ENCODE measurements around the gene POMP. TPM values are rescaled to one million over a fixed set of nuclear protein-coding genes. Genes with fewer than 3 reads are reported as not detected.
A peak's percentile ranks its signal among the peaks of the same experiment; 100 is the strongest.

POMP gene
- total RNA-seq, 1 donor from 2014 or later, result 58.9 TPM

- TF ChIP-seq, protein P1, sequence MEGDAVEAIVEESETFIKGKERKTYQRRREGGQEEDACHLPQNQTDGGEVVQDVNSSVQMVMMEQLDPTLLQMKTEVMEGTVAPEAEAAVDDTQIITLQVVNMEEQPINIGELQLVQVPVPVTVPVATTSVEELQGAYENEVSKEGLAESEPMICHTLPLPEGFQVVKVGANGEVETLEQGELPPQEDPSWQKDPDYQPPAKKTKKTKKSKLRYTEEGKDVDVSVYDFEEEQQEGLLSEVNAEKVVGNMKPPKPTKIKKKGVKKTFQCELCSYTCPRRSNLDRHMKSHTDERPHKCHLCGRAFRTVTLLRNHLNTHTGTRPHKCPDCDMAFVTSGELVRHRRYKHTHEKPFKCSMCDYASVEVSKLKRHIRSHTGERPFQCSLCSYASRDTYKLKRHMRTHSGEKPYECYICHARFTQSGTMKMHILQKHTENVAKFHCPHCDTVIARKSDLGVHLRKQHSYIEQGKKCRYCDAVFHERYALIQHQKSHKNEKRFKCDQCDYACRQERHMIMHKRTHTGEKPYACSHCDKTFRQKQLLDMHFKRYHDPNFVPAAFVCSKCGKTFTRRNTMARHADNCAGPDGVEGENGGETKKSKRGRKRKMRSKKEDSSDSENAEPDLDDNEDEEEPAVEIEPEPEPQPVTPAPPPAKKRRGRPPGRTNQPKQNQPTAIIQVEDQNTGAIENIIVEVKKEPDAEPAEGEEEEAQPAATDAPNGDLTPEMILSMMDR (IDR thresholded peaks at IDR 0.05; ENCODE audit: unreplicated experiment), result no peak
- Mint-ChIP-seq H3K9me3 (ENCODE audit: low read depth) (no peaks in the 10 kb centered on the region), H3K4me3 (ENCODE audit: low read depth) (peak overlapping the region; percentile 97), H3K27me3 (no peaks in the 10 kb centered on the region), H3K36me3 (ENCODE audit: insufficient read depth) (peaks cover 3% of the 10 kb centered on the region), H3K4me1 (ENCODE audit: low read depth) (peaks cover 15% of the 10 kb centered on the region), H3K27ac (peak overlapping the region; percentile 96)
- DNase-seq (ENCODE audit: low spot score, unreplicated experiment), result no peak
Measured at GRCh38 chr13:28659621-28659970, 666 bp downstream of the POMP start.

DNA sequence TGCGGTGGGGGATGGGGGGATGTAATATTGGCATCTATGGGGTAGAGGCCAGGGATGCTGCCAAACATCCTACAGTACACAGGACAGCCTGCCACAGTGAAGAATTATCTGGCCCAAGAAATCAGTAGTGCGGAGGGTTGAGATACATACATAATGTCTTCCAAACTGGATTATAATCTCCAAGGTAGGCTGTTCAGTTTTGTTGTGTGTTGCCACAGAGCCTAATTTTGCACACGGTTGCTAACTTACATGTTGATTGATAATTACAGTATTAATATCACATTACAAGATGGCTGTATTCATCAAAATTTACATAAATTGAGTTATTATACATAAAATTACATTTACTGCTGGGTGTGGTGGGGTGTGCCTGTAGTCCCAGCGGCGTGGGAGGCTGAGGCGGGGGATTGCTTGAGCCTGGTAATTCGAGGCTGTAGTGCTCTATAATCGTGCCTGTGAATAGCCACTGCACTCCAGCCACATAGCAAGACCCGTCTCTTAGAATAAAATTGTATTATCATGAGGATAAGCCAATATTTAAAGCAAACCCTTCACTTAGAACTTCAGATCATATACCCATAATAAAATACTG lies 8.1 kb downstream of the POMP start:
- DNase-seq (ENCODE audit: low spot score, unreplicated experiment), result no peak
- Mint-ChIP-seq H3K9me3 (ENCODE audit: low read depth) (no peaks in the 10 kb centered on the region), H3K4me1 (ENCODE audit: low read depth) (no peaks in the 10 kb centered on the region), H3K4me3 (ENCODE audit: low read depth) (no peak overlapping the region), H3K27ac (no peak overlapping the region), H3K36me3 (ENCODE audit: insufficient read depth) (peaks cover 36% of the 10 kb centered on the region), H3K27me3 (no peaks in the 10 kb centered on the region)
- TF ChIP-seq, protein P1 (IDR thresholded peaks at IDR 0.05; ENCODE audit: unreplicated experiment), result no peak

- no peaks in the 10 kb centered on the region for H3K27me3 Mint-ChIP-seq
Measured at GRCh38 chr13:28671126-28671792, 12.3 kb downstream of the POMP start.

DNA sequence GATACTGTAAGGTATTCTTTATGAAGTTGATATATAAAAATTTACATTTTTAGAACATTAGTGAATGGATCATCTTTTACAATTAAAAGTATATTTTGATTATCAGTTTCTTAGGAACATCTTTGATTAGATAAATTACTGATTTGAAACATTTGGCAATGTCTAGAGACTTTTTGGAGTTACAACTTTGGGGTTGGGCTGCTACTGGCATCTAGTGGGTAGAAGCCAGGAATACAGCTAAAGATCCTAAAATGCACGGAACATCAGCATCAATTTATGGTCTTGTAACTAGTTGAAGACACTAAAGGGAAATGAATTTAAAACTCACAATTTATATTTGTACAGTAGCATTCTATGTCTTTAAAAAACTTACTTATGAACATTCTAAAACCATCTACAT lies 19.9 kb downstream of the POMP start:
- TF ChIP-seq, protein P1 (IDR thresholded peaks at IDR 0.05; ENCODE audit: unreplicated experiment), result peak; percentile 18
- H3K4me3 Mint-ChIP-seq (ENCODE audit: low read depth), result no peak overlapping the region
- H3K9me3 Mint-ChIP-seq (ENCODE audit: low read depth), result no peaks in the 10 kb centered on the region
- no peaks in the 10 kb centered on the region for H3K4me1 Mint-ChIP-seq (ENCODE audit: low read depth)
- no peaks in the 10 kb centered on the region for H3K27me3 Mint-ChIP-seq
- no peak for DNase-seq (ENCODE audit: low spot score, unreplicated experiment)
- H3K36me3 Mint-ChIP-seq (ENCODE audit: insufficient read depth), result peaks cover 16% of the 10 kb centered on the region
- no peak overlapping the region for H3K27ac Mint-ChIP-seq

More at GRCh38 chr13:28671126-28671792, 12.3 kb downstream of the POMP start:
- no peak overlapping the region for H3K4me3 Mint-ChIP-seq (ENCODE audit: low read depth)
- no peak overlapping the region for H3K27ac Mint-ChIP-seq
- DNase-seq (ENCODE audit: low spot score, unreplicated experiment), result no peak
- TF ChIP-seq, protein P1 (IDR thresholded peaks at IDR 0.05; ENCODE audit: unreplicated experiment), result no peak
- no peaks in the 10 kb centered on the region for H3K4me1 Mint-ChIP-seq (ENCODE audit: low read depth)
- no peaks in the 10 kb centered on the region for H3K9me3 Mint-ChIP-seq (ENCODE audit: low read depth)
- peaks cover 47% of the 10 kb centered on the region for H3K36me3 Mint-ChIP-seq (ENCODE audit: insufficient read depth)

GRCh38 chr13:28679628-28680027 lies 20.7 kb downstream of the POMP start:
- Mint-ChIP-seq H3K36me3 (ENCODE audit: insufficient read depth) (peaks cover 8% of the 10 kb centered on the region), H3K4me3 (ENCODE audit: low read depth) (no peak overlapping the region), H3K4me1 (ENCODE audit: low read depth) (no peaks in the 10 kb centered on the region), H3K27ac (no peak overlapping the region), H3K9me3 (ENCODE audit: low read depth) (no peaks in the 10 kb centered on the region), H3K27me3 (no peaks in the 10 kb centered on the region)
- TF ChIP-seq, protein P1 (IDR thresholded peaks at IDR 0.05; ENCODE audit: unreplicated experiment), result peak; percentile 57
- DNase-seq (ENCODE audit: low spot score, unreplicated experiment), result no peak
